Liver (tissue), 3 donors: ENCODE measurements around the gene PPM1B.

ENCODE experiments used
- CTCF ChIP-seq: fragments of 150-350 bp; IDR thresholded peaks from 2 replicates; pipeline ENCODE4 v1.5.1; 2017; ENCODE audit warnings: improper control_type of control experiment, low read depth, low read length; ENCODE audit not compliant: missing input control
- EGR1 ChIP-seq, 2 donors: IDR thresholded peaks; 2 replicates each; pipeline ENCODE4 v1.6.1; 2016 to 2018; ENCODE audit warnings: antibody characterized with exemption in 2 of 2, low read depth in 2 of 2
- FOXA2 ChIP-seq: IDR thresholded peaks from 2 replicates; pipeline ENCODE4 v1.6.1; 2016; ENCODE audit warnings: antibody characterized with exemption
- GABPA ChIP-seq, 2 donors: IDR thresholded peaks in 1 of 2; conservative IDR thresholded peaks in 1 of 2; 2 replicates each; pipeline ENCODE4 v1.6.1; 2016; ENCODE audit warnings: antibody characterized with exemption in 2 of 2, mild to moderate bottlenecking in 1 of 2, moderate library complexity in 1 of 2
- HNF4A ChIP-seq, 2 donors: conservative IDR thresholded peaks; 2 replicates each; pipeline ENCODE4 v1.6.1; 2016; ENCODE audit warnings: antibody characterized with exemption in 2 of 2, mild to moderate bottlenecking in 2 of 2
- HNF4G ChIP-seq: IDR thresholded peaks from 2 replicates; pipeline ENCODE4 v1.6.1; 2016; ENCODE audit warnings: antibody characterized with exemption
- JUND ChIP-seq, 2 donors: IDR thresholded peaks; 2 replicates each; pipeline ENCODE4 v1.6.1; 2016; ENCODE audit warnings: antibody characterized with exemption in 2 of 2
- MAX ChIP-seq: IDR thresholded peaks from 2 replicates; pipeline ENCODE4 v1.6.1; 2016; ENCODE audit warnings: antibody characterized with exemption
- RAD21 ChIP-seq, 2 donors: IDR thresholded peaks; 2 replicates each; pipeline ENCODE4 v1.6.1; 2016; ENCODE audit warnings: antibody characterized with exemption in 2 of 2, mild to moderate bottlenecking in 2 of 2
- REST ChIP-seq: IDR thresholded peaks from 2 replicates; pipeline ENCODE4 v1.6.1; 2016; ENCODE audit warnings: antibody characterized with exemption, mild to moderate bottlenecking
- SP1 ChIP-seq: IDR thresholded peaks from 2 replicates; pipeline ENCODE4 v1.6.1; 2018; ENCODE audit warnings: antibody characterized with exemption, mild to moderate bottlenecking
- TAF1 ChIP-seq: conservative IDR thresholded peaks from 2 replicates; pipeline ENCODE4 v1.6.1; 2016; ENCODE audit warnings: antibody characterized with exemption, mild to moderate bottlenecking
- YY1 ChIP-seq: IDR thresholded peaks from 2 replicates; pipeline ENCODE4 v1.6.1; 2016; ENCODE audit warnings: antibody characterized with exemption, mild to moderate bottlenecking
- ZBTB33 ChIP-seq: IDR thresholded peaks from 2 replicates; pipeline ENCODE4 v1.6.1; 2016; ENCODE audit warnings: antibody characterized with exemption
- donor health status: healthy.
- donor health status: healthy.

- TF ChIP-seq CTCF: no peak
- TF ChIP-seq RAD21 (IDR thresholded peaks at IDR 0.05): no peak
- TF ChIP-seq REST: no peak
- TF ChIP-seq GABPA (IDR thresholded peaks at IDR 0.05 in 1 of 2, conservative IDR thresholded peaks at IDR 0.05 in 1 of 2): no peak
- no peak for TF ChIP-seq HNF4A (conservative IDR thresholded peaks at IDR 0.05)
- no peak for TF ChIP-seq JUND (IDR thresholded peaks at IDR 0.05)
- TF ChIP-seq ZBTB33: no peak
- no peak for TF ChIP-seq SP1
- no peak for TF ChIP-seq FOXA2
- no peak for TF ChIP-seq MAX
- TF ChIP-seq TAF1: no peak
- no peak for TF ChIP-seq YY1
- no peak for TF ChIP-seq HNF4G
- no peak for TF ChIP-seq EGR1 (IDR thresholded peaks at IDR 0.05; ENCODE audit: low read depth in 2 of 2)
Observed at GRCh38 chr2:44120428-44120827, 48.2 kb upstream of the PPM1B start.
